ENCODE measurements around the gene SLC6A18. TPM values are rescaled to one million over a fixed set of nuclear protein-coding genes. Genes with fewer than 3 reads are reported as not detected.

SLC6A18 gene
- total RNA-seq, 1 donor from 2014 or later = not detected

- TF ChIP-seq CTCF (IDR thresholded peaks at IDR 0.05) = no peak
- H3K36me3 ChIP-seq = no peaks in the 10 kb centered on the region
- H3K4me3 ChIP-seq = no peak overlapping the region
- no peaks in the 10 kb centered on the region for H3K4me1 ChIP-seq
- peaks cover 0 to 4% of the 10 kb centered on the region in 2 donors for H3K9me3 ChIP-seq
- H3K27me3 ChIP-seq = no peaks in the 10 kb centered on the region
- no peak for DNase-seq (ENCODE audit: low spot score in 2 of 2)
- H3K27ac ChIP-seq = no peak overlapping the region
- intact Hi-C loops (cut with DNase I) = no loop called here
Measured at GRCh38 chr5:1261643-1262042, 36.5 kb downstream of the SLC6A18 start.

- Histone ChIP-seq H3K4me1 (no peaks in the 10 kb centered on the region), H3K27me3 (no peaks in the 10 kb centered on the region), H3K27ac (no peak overlapping the region), H3K36me3 (no peaks in the 10 kb centered on the region), H3K9me3 (peaks cover 0 to 4% of the 10 kb centered on the region in 2 donors), H3K4me3 (no peak overlapping the region)
- TF ChIP-seq CTCF (IDR thresholded peaks at IDR 0.05) = no peak
- intact Hi-C loops (cut with DNase I) = no loop called here
- DNase-seq (ENCODE audit: low spot score in 2 of 2) = no peak
Measured at GRCh38 chr5:1262381-1262780, 37.2 kb downstream of the SLC6A18 start.

GRCh38 chr5:1264211-1264610 lies 39.0 kb downstream of the SLC6A18 start:
- Histone ChIP-seq H3K4me3 (no peak overlapping the region), H3K9me3 (peaks cover 0 to 4% of the 10 kb centered on the region in 2 donors), H3K4me1 (no peaks in the 10 kb centered on the region), H3K36me3 (no peaks in the 10 kb centered on the region), H3K27me3 (no peaks in the 10 kb centered on the region), H3K27ac (no peak overlapping the region)
- intact Hi-C loops (cut with DNase I) = no loop called here
- TF ChIP-seq CTCF (IDR thresholded peaks at IDR 0.05) = no peak
- DNase-seq (ENCODE audit: low spot score in 2 of 2) = no peak

- H3K27ac ChIP-seq = no peak overlapping the region
- no peaks in the 10 kb centered on the region for H3K27me3 ChIP-seq
- TF ChIP-seq CTCF (IDR thresholded peaks at IDR 0.05) = no peak
- no peak for DNase-seq (ENCODE audit: low spot score in 2 of 2)
- H3K9me3 ChIP-seq = peaks cover 0 to 4% of the 10 kb centered on the region in 2 donors
- no peak overlapping the region for H3K4me3 ChIP-seq
- H3K4me1 ChIP-seq = no peaks in the 10 kb centered on the region
- intact Hi-C loops (cut with DNase I) = no loop called here
- H3K36me3 ChIP-seq = no peaks in the 10 kb centered on the region
Measured at GRCh38 chr5:1265026-1265425, 39.8 kb downstream of the SLC6A18 start.

- no peak for TF ChIP-seq CTCF (IDR thresholded peaks at IDR 0.05)
- no peak for DNase-seq (ENCODE audit: low spot score in 2 of 2)
- H3K36me3 ChIP-seq = no peaks in the 10 kb centered on the region
- no peaks in the 10 kb centered on the region for H3K27me3 ChIP-seq
- intact Hi-C loops (cut with DNase I) = no loop called here
- H3K27ac ChIP-seq = no peak overlapping the region
- H3K4me1 ChIP-seq = no peaks in the 10 kb centered on the region
- peaks cover 0 to 4% of the 10 kb centered on the region in 2 donors for H3K9me3 ChIP-seq
- no peak overlapping the region for H3K4me3 ChIP-seq
Measured at GRCh38 chr5:1265461-1266455, 40.6 kb downstream of the SLC6A18 start.
